NCI-H2227 (cell line): ENCODE results near the gene RENBP.

Source experiments
- DNase-seq: peaks from one replicate; lab custom pipeline; 2025; ENCODE audit not compliant: unreplicated experiment; lab: John Stamatoyannopoulos, UW

Gene RENBP

DNA sequence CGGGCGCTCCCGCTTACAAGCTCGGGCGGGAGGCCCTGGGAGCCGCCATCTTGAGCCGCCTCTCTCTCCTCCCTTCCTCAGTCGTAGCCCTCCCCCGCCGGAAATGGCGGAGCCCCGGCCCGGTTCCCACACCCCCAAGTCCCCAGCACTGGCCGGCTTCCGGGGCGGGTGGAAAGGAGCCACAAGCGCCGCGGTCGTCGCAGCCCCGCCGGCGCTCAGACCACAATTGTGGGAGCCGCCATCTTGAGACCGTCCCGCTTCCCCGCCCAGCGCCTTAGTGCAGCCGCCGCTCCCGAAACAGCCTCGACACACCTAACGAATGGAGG lies 26.6 kb upstream of the RENBP start:
- DNase-seq, result peak; percentile 92

DNA sequence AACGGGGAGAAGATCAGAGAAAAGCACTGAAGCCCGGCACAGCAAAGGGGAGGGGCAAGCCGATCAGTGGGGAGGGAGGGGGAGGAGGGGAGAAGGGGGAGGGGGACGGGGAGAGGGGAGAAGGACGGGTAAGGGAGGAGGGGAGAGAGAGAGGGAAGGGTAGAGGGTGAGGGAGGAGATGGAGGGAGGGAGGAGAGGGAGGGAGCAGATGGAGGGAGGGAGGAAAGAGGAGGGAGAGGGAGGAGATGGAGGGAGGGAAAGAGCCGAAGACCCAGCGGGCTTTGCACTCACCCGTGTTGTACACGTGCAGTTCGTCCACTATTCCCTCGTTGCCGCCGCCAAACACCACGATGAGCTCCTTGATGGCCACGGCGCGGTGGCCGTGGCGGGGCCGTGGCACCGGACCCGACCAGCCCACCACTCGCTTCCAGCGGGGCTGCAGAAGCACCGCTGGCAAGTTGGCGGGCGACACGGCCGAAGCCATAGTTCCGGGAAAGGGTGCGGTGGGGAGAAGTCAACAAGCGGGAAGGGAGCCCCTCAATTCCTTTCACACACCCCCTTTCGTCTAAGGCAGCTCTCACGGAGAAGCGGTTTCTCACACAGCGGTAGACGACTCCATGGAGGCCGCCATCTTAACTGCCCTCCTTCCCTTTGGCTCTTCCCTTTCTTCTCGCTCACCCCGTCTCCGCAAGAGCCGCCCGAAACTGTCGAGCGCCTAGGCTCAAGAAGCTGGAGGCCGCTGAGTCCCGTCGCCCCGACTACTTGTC lies 26.1 kb upstream of the RENBP start:
- peak; percentile 66 for DNase-seq

DNA sequence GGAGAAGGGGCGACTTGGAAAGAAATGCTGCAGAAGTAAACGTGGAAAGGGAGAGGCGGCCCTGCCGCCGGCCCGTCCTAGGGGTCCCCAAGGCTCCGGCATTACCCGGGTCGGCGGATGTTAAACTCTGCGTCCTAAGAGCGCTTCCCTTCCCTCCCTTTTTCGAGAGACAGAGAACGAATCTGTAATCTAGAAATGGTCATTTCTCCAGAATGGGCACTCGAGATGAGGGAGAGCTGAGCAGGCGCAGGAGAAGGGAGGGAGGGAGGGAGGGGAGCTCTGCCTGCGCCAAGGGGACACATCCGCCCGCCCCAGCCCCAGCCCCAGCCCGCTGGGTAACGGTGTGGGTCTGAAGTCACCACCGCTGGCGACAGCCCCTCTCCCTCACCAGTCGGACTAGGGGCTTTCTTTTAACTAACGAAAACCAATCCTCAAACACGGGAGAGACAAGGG lies 25.5 kb upstream of the RENBP start:
- DNase-seq, result peak; percentile 66

DNA sequence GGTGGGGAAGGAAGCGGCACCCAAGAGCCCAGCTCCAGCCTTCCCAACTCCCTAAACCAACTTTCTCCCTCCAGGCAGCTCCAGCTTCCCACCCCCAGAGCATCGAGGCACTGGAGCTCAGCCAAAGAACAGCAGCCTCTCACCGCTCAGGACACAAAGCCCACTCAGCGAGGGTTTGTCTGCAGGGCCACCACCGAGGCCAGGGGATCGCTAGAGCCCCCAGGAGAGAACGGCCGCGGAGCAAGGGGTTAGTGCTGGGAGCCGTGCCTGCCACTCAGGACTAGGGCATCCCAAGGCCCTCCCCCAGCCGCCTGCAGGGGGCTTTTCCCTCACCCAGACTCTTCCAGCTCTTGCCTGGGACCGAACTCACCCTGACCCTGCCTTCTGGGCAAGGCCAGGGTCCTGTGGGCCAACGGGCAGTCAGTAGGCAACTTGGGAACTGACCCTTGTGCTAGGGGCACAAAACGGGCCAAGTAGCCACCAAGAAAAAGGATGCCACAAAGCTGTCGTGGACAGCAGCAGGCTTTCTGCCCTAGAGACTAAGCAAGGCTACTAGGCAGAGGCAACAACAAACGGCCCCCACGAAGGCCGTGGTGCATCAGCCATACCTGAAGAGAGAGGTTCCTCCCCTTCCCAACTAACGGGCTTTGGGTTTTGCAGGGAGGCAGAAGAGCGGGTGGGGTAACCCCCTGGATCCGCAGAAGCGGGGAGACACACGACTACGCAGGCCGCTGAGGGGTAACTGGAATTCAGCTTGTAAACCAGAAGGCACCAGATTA lies 24.9 kb upstream of the RENBP start:
- DNase-seq, result peak; percentile 26

DNA sequence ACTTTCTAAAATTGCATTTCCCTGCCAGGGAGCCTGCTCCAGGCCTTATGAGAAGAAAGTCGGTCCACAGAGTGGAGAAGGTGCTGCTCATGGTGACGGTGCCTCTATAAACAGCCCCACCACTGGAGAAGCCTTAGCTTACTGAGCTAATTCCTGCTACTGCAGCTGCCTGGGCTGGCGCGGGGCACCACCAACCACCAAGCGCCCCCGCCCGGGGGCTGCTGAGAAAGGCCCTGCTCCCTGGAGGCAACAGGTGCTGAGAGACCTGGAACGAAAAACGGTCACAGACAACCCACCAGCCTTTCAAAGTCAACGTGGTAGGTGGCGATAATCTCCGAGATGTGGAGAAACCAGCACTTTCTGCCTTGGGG lies 24.3 kb upstream of the RENBP start:
- peak; percentile 54 for DNase-seq

DNA sequence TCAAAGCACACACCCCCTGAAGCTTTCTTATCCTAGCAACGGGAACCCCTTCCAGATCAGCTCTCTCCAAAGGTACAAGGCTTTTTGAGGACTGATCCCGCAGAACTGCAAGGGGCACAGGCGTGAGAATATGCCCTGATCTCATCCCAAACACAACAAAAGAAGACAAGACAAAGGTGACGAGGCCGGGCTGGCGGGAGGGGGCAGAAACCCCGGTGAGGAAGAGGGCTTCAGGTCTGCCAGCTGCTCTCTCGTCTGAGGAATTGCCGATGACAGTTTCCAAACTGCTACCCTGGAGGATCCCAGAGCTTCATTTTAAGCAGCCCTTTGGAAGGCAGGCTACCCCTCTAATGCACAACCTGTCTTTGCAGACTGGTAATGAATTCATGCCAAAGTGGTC lies 23.8 kb upstream of the RENBP start:
- no peak for DNase-seq

DNA sequence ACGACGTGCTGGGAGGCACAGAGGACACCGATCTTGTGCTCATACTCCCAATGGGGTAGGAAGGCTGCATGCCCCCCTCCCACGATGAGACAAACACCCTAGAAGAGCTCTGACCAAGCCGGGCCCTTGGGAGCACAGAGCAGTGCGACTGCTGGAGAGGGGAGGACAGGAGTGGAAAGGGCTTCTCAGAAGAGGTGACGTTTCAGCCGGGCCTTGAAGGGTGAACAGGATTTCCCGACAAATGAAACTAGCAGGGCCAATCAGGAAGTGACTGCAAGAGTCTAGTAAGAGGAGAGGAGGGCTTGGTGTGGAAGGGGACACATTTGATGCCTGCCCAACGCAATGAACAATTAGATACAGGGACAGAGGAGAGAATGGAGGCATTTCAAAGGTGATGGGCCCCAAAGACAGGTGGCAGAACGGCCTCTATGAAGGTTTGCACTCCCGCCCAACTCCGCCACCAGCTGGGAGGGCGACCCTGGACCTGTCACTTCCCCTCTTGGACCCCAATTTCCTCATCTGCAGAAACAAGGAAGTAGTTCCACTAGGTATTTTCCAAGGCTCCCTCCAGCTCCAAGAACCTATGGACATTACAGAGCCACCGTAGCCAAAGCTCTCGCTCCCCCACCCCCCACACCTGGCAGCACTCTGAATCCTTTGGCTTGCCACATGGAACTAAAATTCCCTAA lies 23.2 kb upstream of the RENBP start:
- no peak for DNase-seq

DNA sequence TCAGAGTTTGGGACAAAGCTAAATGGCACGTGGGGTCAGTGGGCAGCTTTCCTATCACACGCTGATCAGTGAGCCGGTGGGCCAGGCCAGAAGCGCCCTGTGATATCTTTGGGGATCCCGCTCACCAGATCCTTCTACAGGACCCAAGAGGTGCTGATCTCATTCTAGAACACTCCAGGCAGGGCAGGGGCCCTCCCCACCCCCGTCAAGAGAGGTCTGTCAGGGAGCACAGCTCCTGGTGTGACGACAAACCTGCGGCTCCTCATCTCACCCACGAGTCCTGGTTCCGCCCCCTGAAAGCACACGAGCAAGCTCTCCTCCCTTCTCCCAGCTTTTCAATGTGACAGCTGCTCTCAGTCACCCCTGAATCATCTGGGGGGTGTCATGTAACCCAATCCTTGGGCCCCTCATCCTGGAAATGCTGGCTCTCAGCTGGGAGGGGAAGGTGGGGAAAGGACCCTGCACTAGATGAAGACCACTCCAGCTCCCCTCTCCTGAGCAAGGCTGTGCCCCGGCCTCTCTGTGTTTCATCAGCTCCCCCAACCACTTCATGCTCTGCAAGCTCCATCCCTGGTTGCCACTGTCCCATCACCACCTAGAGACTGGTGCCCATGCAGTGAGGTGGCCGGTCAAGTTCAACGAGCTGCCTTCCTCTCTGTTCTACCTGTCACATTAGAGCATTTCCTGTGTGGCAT lies 22.5 kb upstream of the RENBP start:
- DNase-seq, result no peak

DNA sequence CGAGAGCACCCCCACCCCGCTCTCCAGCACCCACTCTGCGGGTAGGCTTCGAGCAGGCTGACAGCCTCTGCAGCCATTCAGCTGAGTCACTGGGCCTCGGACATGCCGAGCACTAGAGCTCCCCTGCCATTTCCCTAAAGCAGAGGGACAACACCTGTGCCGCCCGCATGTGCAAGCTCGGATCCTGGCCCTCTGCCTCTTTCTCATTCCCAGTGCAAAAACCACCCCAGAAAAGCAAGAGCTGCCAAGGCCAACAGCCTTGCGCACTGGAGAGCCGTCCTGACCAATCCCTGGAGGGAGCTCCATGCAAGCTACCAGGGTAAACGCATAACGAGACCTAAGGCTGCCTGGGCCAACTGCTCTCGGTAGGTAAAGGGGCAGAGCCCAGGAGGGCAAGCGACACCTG lies 21.8 kb upstream of the RENBP start:
- no peak for DNase-seq

DNA sequence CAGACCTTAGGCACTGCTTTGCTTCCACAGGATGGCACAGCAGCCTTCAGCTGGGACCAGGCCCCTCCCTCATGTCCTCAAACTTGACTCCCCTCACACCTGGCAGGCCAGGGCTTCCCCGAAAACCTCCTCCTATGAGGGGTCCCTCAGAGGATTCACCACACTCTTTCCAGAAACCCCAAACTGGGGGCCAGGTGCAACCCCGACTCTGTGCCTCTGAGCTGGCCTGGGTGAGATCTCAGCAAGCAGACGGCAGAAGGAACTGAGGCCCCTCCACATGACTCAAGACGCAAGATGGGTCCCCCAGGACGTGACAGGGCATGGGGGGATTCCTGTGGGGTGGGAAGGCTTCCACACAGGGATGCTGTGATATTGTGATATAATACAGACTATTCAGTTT lies 21.0 kb upstream of the RENBP start:
- no peak for DNase-seq

DNA sequence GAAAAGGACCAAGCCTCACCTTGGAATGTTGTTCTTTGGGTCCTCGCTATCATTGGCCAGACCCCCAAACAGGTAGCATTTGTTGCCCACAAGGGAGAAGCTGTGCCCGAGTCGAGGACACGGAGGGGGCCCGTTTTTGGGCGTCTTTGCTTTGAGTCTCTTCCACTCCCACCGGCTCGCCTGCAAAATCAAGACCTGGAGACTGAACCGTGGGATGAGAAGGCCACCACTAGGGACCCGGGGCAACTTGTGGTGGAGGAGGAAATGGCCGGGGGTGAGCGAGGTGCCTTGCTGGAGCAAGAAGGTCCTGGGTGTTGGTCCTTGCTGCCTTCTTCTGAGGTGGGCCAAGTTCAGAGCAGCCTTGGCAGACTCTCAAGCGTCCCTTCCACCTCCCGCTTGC lies 19.7 kb upstream of the RENBP start:
- DNase-seq, result no peak

DNA sequence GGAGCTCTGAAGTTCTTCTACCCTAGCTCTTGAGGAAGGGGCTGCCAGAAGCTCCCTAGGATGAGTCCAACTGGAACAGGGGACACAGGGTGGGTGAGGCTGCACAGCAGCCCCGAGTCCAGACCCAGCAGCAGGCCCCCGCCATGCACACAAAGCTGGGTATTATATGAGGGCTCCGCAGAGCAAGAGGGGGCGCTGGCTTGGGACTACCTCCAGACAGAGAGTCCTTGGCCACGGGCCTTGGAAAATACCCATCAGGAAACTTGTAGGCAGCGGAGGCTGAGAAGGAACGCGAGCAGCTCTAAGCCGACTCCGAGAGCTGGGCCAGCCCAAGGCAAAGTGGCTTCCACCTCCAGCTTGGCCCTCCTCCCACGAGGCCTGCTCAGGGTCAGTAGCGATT lies 19.1 kb upstream of the RENBP start:
- DNase-seq, result no peak

DNA sequence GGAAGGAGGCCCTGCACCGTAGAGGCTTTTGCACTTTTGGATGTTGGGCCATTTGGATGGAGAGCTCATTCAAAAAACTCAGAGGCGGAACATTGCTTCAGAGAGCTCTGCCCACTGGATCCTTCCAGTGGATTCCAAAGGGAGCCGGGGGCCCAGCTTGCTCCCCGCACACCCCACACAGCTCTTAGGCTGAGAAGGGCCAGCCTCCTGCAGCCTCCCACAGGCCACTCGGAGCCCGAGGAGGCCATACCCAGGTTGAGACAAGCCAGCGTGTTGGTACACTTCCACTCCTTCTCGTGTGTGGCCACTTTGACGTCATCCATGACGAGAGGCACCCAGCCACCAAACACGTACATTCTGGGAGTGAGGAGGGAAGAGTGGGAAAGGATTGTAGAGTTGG lies 16.8 kb upstream of the RENBP start:
- no peak for DNase-seq

DNA sequence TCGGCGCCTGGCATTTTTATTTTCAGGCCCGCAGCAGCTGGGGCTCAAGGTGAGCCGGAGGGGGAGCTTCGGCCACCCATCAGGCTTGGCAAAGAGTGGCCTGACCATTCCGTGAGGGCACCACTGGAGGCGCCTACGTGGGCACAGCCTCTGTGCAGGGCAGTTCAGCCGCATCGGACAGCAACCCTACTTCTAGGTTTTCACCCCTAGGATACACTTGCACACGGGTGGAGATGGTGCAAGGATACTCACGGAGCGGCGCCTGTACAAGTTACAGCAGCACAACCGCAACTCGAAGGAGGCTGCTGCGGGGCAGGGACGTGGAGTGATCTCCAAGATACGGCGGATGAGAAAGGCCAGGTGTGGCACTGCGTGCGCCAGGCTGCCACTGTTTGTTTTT lies 16.3 kb upstream of the RENBP start:
- no peak for DNase-seq

DNA sequence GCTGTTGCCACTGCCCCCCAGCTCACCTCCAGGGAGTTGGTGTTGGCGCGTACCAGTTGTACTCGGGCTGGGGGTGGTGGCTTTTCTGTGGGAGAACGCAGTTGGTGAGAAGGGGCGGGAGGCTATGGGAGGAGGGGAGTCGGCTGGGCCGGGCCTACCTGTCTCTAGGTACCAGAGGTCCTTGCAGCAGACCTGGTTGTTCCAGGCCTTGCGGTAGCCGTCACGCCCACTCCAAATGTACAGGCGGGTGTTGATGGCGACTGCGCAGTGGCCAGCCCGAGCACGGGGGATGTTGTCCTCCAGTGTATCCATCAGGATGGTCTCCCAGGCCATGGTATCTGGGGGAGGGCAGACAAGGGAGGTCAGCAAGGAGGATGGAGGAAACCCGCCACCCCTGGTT lies 15.6 kb upstream of the RENBP start:
- no peak for DNase-seq

DNA sequence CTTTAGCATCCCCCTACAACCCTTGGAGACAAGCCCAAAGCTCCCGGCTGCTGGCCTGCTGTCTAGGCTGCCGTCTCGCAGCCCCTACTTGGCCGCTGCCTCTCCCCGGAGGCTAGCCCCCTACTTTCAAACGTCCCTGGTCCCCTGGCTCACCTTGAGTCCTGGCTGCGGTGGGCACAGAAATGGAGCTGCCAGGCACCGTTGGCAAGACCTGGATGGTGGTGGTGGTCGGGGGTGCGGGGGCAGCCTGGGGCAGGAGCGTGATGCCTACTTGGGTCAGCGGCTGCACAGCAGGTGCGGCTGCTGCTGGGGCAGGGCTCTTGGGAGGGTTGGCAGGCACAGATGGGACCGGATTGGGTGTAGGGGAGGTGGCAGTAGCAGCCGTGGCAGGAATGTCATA lies 15.2 kb upstream of the RENBP start:
- DNase-seq, result no peak

DNA sequence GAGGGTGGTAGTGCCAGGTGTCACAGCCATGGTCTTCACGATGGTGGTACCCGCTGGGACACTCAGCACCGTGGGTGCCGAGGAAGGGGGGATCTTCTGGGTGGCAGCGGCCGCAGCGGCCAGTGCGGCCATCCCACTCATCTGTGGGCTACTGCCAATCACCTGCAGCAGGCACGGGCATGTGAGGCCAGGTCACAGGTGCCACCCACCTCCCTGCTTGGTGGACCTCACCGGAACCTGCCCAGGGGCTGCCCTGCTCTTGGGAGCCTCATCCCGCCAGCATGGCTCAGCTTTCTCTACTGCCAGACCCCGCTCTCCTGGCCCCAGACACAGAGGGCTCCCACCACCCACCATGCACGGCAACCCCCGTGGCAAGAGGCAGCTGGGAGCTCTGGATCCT lies 14.2 kb upstream of the RENBP start:
- DNase-seq, result no peak

DNA sequence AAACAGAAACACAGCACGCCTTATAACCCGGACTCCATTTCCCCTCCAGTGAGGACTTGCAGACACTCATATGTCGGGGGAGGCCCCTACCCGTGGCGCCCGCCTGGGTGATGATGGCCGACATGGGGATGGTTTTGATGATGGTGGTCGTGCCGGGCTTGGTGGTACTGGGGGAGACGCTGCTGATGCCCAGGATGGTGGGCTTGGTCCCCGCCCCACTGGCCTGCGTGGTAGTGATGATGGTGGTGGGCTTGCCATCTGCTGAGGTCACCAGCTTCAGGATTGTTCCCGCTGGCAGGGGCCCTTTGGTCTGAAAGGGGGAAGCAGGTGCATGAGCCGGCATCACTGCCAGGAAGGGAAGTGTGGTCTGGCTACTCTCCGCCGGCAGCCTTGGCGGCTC lies 12.8 kb upstream of the RENBP start:
- DNase-seq, result no peak

DNA sequence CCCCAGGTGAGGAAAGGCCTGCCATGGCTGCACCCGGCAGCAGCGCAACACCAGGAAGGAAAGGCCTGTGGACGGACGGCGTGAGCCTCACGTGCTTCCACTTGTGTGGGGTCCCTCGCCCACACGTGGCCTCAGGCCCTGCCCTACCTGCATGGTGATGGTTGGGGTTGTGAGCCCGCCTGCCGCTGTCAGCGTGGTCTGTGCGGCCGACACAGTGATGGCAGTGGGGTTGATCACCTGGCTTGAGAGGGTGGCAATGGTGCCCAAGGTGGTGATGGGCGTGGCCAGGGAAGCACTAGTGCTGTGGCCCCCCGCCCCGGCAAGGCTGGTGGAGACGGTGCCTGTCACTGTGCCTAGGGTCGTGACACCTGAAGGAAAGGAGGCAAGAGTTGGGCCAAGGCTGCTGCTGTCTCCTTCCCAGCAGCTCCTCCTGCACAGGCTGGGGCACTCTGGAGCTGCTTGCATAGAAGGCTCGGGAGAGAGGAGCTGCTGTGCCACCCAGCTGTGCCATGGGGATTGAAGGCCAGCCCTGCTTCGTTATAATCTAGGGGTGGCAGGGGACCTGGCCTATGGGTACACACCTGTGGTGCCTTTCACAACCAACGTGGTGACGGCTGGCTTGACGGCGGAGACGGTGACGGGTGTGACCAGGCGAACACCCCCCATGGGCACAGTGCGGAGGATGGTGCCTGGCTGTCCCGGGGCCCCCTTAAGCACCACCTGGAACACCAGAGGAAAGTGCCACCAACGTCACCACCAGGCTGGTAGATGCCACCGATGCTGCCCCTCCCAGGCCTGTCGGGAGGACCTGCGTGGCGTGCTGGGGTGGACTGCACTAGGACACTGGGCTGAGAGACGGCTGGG lies 11.8 kb upstream of the RENBP start:
- no peak for DNase-seq

DNA sequence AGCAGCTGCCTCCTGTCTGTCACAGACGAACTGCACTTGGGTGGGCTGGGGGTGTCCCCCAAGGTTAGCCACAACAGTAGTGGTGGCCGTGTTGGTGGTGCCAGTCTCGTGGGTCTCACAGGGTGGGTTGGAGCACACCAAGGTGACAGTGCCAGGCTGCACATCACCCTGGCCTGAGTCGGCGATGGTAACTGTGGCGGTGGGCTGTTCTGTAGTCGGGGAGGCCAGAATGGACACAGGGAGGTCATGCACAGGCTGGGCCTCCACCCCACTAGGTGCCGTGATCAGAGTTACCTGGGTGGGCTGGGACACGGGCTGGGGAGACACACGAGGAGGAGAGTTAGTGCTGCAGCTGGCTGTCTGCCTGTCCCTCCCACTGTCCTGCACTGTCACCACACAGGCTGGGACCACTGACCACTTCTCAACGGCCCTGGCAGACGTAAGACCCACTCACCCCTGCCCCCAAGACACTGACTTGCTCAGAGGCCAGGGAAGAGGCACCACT lies 10.8 kb upstream of the RENBP start:
- DNase-seq, result no peak
